Measurements from ENCODE around the gene SRBD1. TPM values are rescaled to one million over a fixed set of nuclear protein-coding genes. Genes with fewer than 3 reads are reported as not detected.

SRBD1 gene
- polyA plus RNA-seq, 1 donor from 2014 or later, result 5.3 TPM

- Histone ChIP-seq H3K4me2 (ENCODE audit: low read length) (no peak overlapping the region), H2AFZ (ENCODE audit: low read depth, low read length) (no peak overlapping the region)
Observed at GRCh38 chr2:45636008-45636407, 24.9 kb upstream of the SRBD1 start.

GRCh38 chr2:45634223-45634622 is 23.2 kb upstream of the SRBD1 start:
- no peak overlapping the region for H3K9ac ChIP-seq (ENCODE audit: low read length)
- no peaks in the 10 kb centered on the region for H4K20me1 ChIP-seq (ENCODE audit: insufficient read depth)
- no peak overlapping the region for H3K27ac ChIP-seq (ENCODE audit: low read length)
- H3K4me2 ChIP-seq (ENCODE audit: low read length), result no peak overlapping the region
- H3K36me3 ChIP-seq (ENCODE audit: insufficient read depth, low read length), result no peaks in the 10 kb centered on the region
- no peak overlapping the region for H3K4me3 ChIP-seq (ENCODE audit: low read length)
- H3F3A ChIP-seq (ENCODE audit: insufficient read depth, low read length, poor library complexity, severe bottlenecking), result no peaks in the 10 kb centered on the region
- no peaks in the 10 kb centered on the region for H3K27me3 ChIP-seq (ENCODE audit: insufficient read depth, low read depth, low read length)
- no peaks in the 10 kb centered on the region for H3K9me2 ChIP-seq (ENCODE audit: insufficient read depth, low read length)
- no peaks in the 10 kb centered on the region for H3K9me3 ChIP-seq (ENCODE audit: low read length)
- H3K79me2 ChIP-seq (replicated peaks; ENCODE audit: insufficient read depth, low read length), result no peaks in the 10 kb centered on the region
- no peak overlapping the region for H2AFZ ChIP-seq (ENCODE audit: low read depth, low read length)
- TF ChIP-seq EZH2 (IDR thresholded peaks at IDR 0.05; ENCODE audit: borderline replicate concordance, insufficient read depth, low read length, poor library complexity, severe bottlenecking) (no peak), POLR2AphosphoS5 (IDR thresholded peaks at IDR 0.05) (no peak), REST (IDR thresholded peaks at IDR 0.05; ENCODE audit: borderline replicate concordance) (no peak), RAD21 (conservative IDR thresholded peaks at IDR 0.05) (no peak), EP300 (conservative IDR thresholded peaks at IDR 0.05; ENCODE audit: poor library complexity, severe bottlenecking) (no peak), SMC3 (conservative IDR thresholded peaks at IDR 0.05; ENCODE audit: poor library complexity) (no peak), TAF1 (IDR thresholded peaks at IDR 0.05; ENCODE audit: low read depth) (no peak), MXI1 (conservative IDR thresholded peaks at IDR 0.05; ENCODE audit: poor library complexity, severe bottlenecking) (no peak)

More at GRCh38 chr2:45636008-45636407, 24.9 kb upstream of the SRBD1 start:
- Histone ChIP-seq H3K4me3 (ENCODE audit: low read length) (no peak overlapping the region), H3K9me2 (ENCODE audit: insufficient read depth, low read length) (no peaks in the 10 kb centered on the region), H3K9me3 (ENCODE audit: low read length) (no peaks in the 10 kb centered on the region), H3K36me3 (ENCODE audit: insufficient read depth, low read length) (no peaks in the 10 kb centered on the region), H3K27me3 (ENCODE audit: insufficient read depth, low read depth, low read length) (no peaks in the 10 kb centered on the region), H4K20me1 (ENCODE audit: insufficient read depth) (no peaks in the 10 kb centered on the region), H3K27ac (ENCODE audit: low read length) (no peak overlapping the region), H3F3A (ENCODE audit: insufficient read depth, low read length, poor library complexity, severe bottlenecking) (no peaks in the 10 kb centered on the region), H3K79me2 (replicated peaks; ENCODE audit: insufficient read depth, low read length) (no peaks in the 10 kb centered on the region), H3K9ac (ENCODE audit: low read length) (no peak overlapping the region)
- TF ChIP-seq MXI1 (conservative IDR thresholded peaks at IDR 0.05; ENCODE audit: poor library complexity, severe bottlenecking) (no peak), TAF1 (IDR thresholded peaks at IDR 0.05; ENCODE audit: low read depth) (no peak), CTCF (IDR thresholded peaks at IDR 0.05; ENCODE audit: poor library complexity, severe bottlenecking) (no peak), POLR2AphosphoS5 (IDR thresholded peaks at IDR 0.05) (no peak), RAD21 (conservative IDR thresholded peaks at IDR 0.05) (no peak), EZH2 (IDR thresholded peaks at IDR 0.05; ENCODE audit: borderline replicate concordance, insufficient read depth, low read length, poor library complexity, severe bottlenecking) (no peak), EP300 (conservative IDR thresholded peaks at IDR 0.05; ENCODE audit: poor library complexity, severe bottlenecking) (no peak), SMC3 (conservative IDR thresholded peaks at IDR 0.05; ENCODE audit: poor library complexity) (no peak), REST (IDR thresholded peaks at IDR 0.05; ENCODE audit: borderline replicate concordance) (no peak)

Data from neural cell (in vitro differentiated cells).